HEK293 (cell line): ENCODE data around the gene PNKD.

Experiments
- CTCF ChIA-PET: fragments of 350-600 bp; formaldehyde crosslinking; extraction: SDS; loops from one replicate; lab custom pipeline; 2021; ENCODE audit warnings: antibody characterized with exemption; lab: Yijun Ruan, JAX
- POLR2A ChIA-PET: fragments of 300-600 bp; formaldehyde crosslinking; extraction: SDS; loops from one replicate; lab custom pipeline; 2020; ENCODE audit warnings: antibody characterized with exemption, inconsistent platforms; lab: Yijun Ruan, JAX
- H3K27ac ChIP-seq: fragments of 200-500 bp; sonication (Bioruptor generic); 2 replicates; pipeline ENCODE4 v1.5.1; 2014; ENCODE audit warnings: low read depth, low read length, control low read depth, inconsistent platforms; ENCODE audit errors: extremely low read depth
- H3K36me3 ChIP-seq, 2 experiments: fragments of 200-500 bp in 1 of 2; sonication (Bioruptor generic) in 1 of 2; 1 replicate in 1 of 2; 2 replicates in 1 of 2; pipeline ENCODE4 v1.5.1; 2014 to 2017; ENCODE audit warnings: inconsistent platforms in 2 of 2, low read length in 2 of 2; ENCODE audit not compliant: control insufficient read depth in 2 of 2, insufficient read depth in 1 of 2
- H3K4me1 ChIP-seq: fragments of 200-500 bp; sonication (Bioruptor generic); 2 replicates; pipeline ENCODE4 v1.5.1; 2014; ENCODE audit warnings: mild to moderate bottlenecking, low read length, inconsistent platforms; ENCODE audit not compliant: control insufficient read depth, insufficient read depth
- H3K4me3 ChIP-seq: 2 replicates; pipeline ENCODE4 v1.5.1; 2011; ENCODE audit warnings: low read depth, mild to moderate bottlenecking, control low read depth, low read length, moderate library complexity
- H3K9me3 ChIP-seq: fragments of 200-500 bp; sonication (Bioruptor generic); 2 replicates; pipeline ENCODE4 v1.5.1; 2014; ENCODE audit warnings: low read depth, low read length, inconsistent platforms; ENCODE audit not compliant: control insufficient read depth, insufficient read depth
- KLF17 ChIP-seq: fragments of 450-650 bp; formaldehyde crosslinking; IDR thresholded peaks from 2 replicates; pipeline ENCODE4 v1.5.1; 2016; ENCODE audit warnings: missing biosample characterization, missing genetic modification characterization
- KLF8 ChIP-seq: fragments of 450-650 bp; formaldehyde crosslinking; IDR thresholded peaks from 2 replicates; pipeline ENCODE4 v1.5.1; 2016; ENCODE audit warnings: missing biosample characterization, missing genetic modification characterization
- SCRT1 ChIP-seq: fragments of 450-650 bp; formaldehyde crosslinking; IDR thresholded peaks from 2 replicates; pipeline ENCODE4 v1.5.1; 2016; ENCODE audit warnings: missing biosample characterization, missing genetic modification characterization, borderline replicate concordance
- ZBTB17 ChIP-seq: fragments of 450-650 bp; formaldehyde crosslinking; IDR thresholded peaks from 2 replicates; pipeline ENCODE4 v1.5.1; 2016; ENCODE audit warnings: missing biosample characterization, missing genetic modification characterization
- ZBTB21 ChIP-seq: fragments of 450-650 bp; formaldehyde crosslinking; IDR thresholded peaks from 2 replicates; pipeline ENCODE4 v1.5.1; 2017; ENCODE audit warnings: missing biosample characterization, missing genetic modification characterization
- ZIC2 ChIP-seq: fragments of 450-650 bp; formaldehyde crosslinking; IDR thresholded peaks from 2 replicates; pipeline ENCODE4 v1.5.1; 2016; ENCODE audit warnings: missing biosample characterization, missing genetic modification characterization
- ZNF239 ChIP-seq: fragments of 450-650 bp; formaldehyde crosslinking; IDR thresholded peaks from 2 replicates; pipeline ENCODE4 v1.5.1; 2016; ENCODE audit warnings: missing biosample characterization, missing genetic modification characterization
- ZNF274 ChIP-seq, 2 experiments: fragments of 200-500 bp in 1 of 2; fragments of 450-650 bp in 1 of 2; sonication (Bioruptor generic) in 1 of 2; formaldehyde crosslinking in 1 of 2; IDR thresholded peaks; 2 replicates each; pipeline versions ENCODE4 v1.5.1 to v1.6.1; 2014 to 2016; ENCODE audit warnings: borderline replicate concordance in 1 of 2, inconsistent platforms in 1 of 2, low read length in 1 of 2, missing biosample characterization in 1 of 2, missing genetic modification characterization in 1 of 2
- ZNF354C ChIP-seq: fragments of 450-650 bp; formaldehyde crosslinking; IDR thresholded peaks from 2 replicates; pipeline ENCODE4 v1.5.1; 2016; ENCODE audit warnings: missing biosample characterization, missing genetic modification characterization, low read depth, borderline replicate concordance
- ZNF513 ChIP-seq: fragments of 450-650 bp; IDR thresholded peaks from 2 replicates; pipeline ENCODE4 v1.5.1; 2018; ENCODE audit warnings: missing biosample characterization, missing genetic modification characterization
- ZNF514 ChIP-seq: fragments of 450-650 bp; formaldehyde crosslinking; IDR thresholded peaks from 2 replicates; pipeline ENCODE4 v1.5.1; 2016; ENCODE audit warnings: missing biosample characterization, missing genetic modification characterization
- ZNF571 ChIP-seq: fragments of 450-650 bp; formaldehyde crosslinking; IDR thresholded peaks from 2 replicates; pipeline ENCODE4 v1.5.0; 2017; ENCODE audit warnings: missing biosample characterization, missing genetic modification characterization
- ZNF580 ChIP-seq: fragments of 450-650 bp; formaldehyde crosslinking; IDR thresholded peaks from 2 replicates; pipeline ENCODE4 v1.5.1; 2016; ENCODE audit warnings: missing biosample characterization, missing genetic modification characterization
- ZNF596 ChIP-seq: fragments of 450-650 bp; IDR thresholded peaks from 2 replicates; pipeline ENCODE4 v1.5.0; 2018; ENCODE audit warnings: missing biosample characterization, mild to moderate bottlenecking, missing genetic modification characterization, moderate library complexity
- ZNF645 ChIP-seq: fragments of 450-650 bp; formaldehyde crosslinking; IDR thresholded peaks from 2 replicates; pipeline ENCODE4; 2016; ENCODE audit warnings: missing biosample characterization, missing genetic modification characterization
- ZNF768 ChIP-seq: fragments of 450-650 bp; formaldehyde crosslinking; IDR thresholded peaks from 2 replicates; pipeline ENCODE4 v1.5.1; 2018; ENCODE audit warnings: missing biosample characterization, mild to moderate bottlenecking, missing genetic modification characterization
- ZSCAN16 ChIP-seq: fragments of 450-650 bp; formaldehyde crosslinking; IDR thresholded peaks from 2 replicates; pipeline ENCODE4 v1.5.1; 2016; ENCODE audit warnings: missing biosample characterization, missing genetic modification characterization
- ZSCAN4 ChIP-seq: fragments of 450-650 bp; formaldehyde crosslinking; IDR thresholded peaks from 2 replicates; pipeline ENCODE4 v1.5.1; 2017; ENCODE audit warnings: missing biosample characterization, missing genetic modification characterization
- TF ChIP-seq, protein P1 (sequence below): fragments of 450-650 bp; formaldehyde crosslinking; IDR thresholded peaks from 2 replicates; pipeline ENCODE4 v1.5.0; 2017; ENCODE audit warnings: missing biosample characterization, missing genetic modification characterization, borderline replicate concordance
- TF ChIP-seq, protein P2 (sequence below): fragments of 450-650 bp; formaldehyde crosslinking; IDR thresholded peaks from 2 replicates; pipeline ENCODE4 v1.5.1; 2016; ENCODE audit warnings: missing biosample characterization, missing genetic modification characterization

The PNKD gene

DNA sequence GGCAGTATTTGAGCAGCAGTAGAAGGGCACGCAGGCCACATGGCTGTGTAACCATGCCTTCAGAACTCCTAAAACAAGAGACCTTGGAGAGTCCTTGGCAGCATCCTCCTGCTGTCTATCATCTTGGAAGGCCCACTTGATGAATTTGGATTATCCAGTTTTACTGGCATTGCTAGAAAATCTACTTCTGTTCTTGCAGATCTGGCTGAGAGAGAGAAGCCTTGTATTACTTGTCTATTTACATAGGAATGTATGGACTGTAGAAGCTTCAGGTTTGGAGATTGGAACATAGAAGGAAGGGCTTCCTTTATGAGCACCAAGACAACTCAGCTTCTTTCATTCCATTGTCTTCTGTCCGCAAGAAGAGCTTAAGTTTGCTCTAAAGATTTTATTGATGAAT lies 25.7 kb upstream of the PNKD start:
- H3K4me3 ChIP-seq: no peak overlapping the region
- no peak overlapping the region for H3K27ac ChIP-seq
- no peak for TF ChIP-seq ZNF768
- TF ChIP-seq, protein P1, sequence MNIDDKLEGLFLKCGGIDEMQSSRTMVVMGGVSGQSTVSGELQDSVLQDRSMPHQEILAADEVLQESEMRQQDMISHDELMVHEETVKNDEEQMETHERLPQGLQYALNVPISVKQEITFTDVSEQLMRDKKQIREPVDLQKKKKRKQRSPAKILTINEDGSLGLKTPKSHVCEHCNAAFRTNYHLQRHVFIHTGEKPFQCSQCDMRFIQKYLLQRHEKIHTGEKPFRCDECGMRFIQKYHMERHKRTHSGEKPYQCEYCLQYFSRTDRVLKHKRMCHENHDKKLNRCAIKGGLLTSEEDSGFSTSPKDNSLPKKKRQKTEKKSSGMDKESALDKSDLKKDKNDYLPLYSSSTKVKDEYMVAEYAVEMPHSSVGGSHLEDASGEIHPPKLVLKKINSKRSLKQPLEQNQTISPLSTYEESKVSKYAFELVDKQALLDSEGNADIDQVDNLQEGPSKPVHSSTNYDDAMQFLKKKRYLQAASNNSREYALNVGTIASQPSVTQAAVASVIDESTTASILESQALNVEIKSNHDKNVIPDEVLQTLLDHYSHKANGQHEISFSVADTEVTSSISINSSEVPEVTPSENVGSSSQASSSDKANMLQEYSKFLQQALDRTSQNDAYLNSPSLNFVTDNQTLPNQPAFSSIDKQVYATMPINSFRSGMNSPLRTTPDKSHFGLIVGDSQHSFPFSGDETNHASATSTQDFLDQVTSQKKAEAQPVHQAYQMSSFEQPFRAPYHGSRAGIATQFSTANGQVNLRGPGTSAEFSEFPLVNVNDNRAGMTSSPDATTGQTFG: no peak
- TF ChIP-seq ZNF274 (IDR thresholded peaks at IDR 0.05; ENCODE audit: low read length): no peak
- TF ChIP-seq ZNF274 (tag by site-specific recombination; IDR thresholded peaks at IDR 0.05; ENCODE audit: borderline replicate concordance): no peak
- no peak for TF ChIP-seq ZNF514 (tag by site-specific recombination)
- TF ChIP-seq ZBTB21: no peak
- TF ChIP-seq ZSCAN16 (tag by site-specific recombination): no peak
- TF ChIP-seq ZNF596 (tag by site-specific recombination): no peak
- no peak for TF ChIP-seq SCRT1 (tag by site-specific recombination)
- TF ChIP-seq ZNF571: no peak
- no peak for TF ChIP-seq ZBTB17 (tag by site-specific recombination)
- TF ChIP-seq, protein P2, sequence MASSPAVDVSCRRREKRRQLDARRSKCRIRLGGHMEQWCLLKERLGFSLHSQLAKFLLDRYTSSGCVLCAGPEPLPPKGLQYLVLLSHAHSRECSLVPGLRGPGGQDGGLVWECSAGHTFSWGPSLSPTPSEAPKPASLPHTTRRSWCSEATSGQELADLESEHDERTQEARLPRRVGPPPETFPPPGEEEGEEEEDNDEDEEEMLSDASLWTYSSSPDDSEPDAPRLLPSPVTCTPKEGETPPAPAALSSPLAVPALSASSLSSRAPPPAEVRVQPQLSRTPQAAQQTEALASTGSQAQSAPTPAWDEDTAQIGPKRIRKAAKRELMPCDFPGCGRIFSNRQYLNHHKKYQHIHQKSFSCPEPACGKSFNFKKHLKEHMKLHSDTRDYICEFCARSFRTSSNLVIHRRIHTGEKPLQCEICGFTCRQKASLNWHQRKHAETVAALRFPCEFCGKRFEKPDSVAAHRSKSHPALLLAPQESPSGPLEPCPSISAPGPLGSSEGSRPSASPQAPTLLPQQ (tag by site-specific recombination): no peak
- TF ChIP-seq ZNF513: no peak
- no peaks in the 10 kb centered on the region for H3K9me3 ChIP-seq
- no peaks in the 10 kb centered on the region for H3K4me1 ChIP-seq
- ChIA-PET POLR2A (no interaction called here), CTCF (interaction anchor here (0.7 to 3.0 kb wide), 3 partner anchors 12 to 597 kb away, joined by 3 to 12 read pairs (median 7); no protein-coding TSS in a partner anchor)
- H3K36me3 ChIP-seq: peaks cover 74 to 100% of the 10 kb centered on the region in 2 experiments

- POLR2A ChIA-PET: no interaction called here
- no peaks in the 10 kb centered on the region for H3K4me1 ChIP-seq
- H3K36me3 ChIP-seq: peaks cover 73 to 100% of the 10 kb centered on the region in 2 experiments
- H3K4me3 ChIP-seq: no peak overlapping the region
- CTCF ChIA-PET: interaction anchor here (2.1 to 3.0 kb wide), 2 partner anchors 12 to 15 kb away, joined by 7 to 12 read pairs; no protein-coding TSS in a partner anchor
- H3K9me3 ChIP-seq: no peaks in the 10 kb centered on the region
- H3K27ac ChIP-seq: no peak overlapping the region
- TF ChIP-seq KLF17 (tag by site-specific recombination): no peak
- no peak for TF ChIP-seq ZNF645 (tag by site-specific recombination)
- no peak for TF ChIP-seq KLF8
- no peak for TF ChIP-seq ZNF239
- TF ChIP-seq ZSCAN4 (tag by site-specific recombination): no peak
- no peak for TF ChIP-seq ZNF580
- TF ChIP-seq ZNF354C: no peak
- peak; percentile 57 for TF ChIP-seq ZIC2 (tag by site-specific recombination)
Observed at GRCh38 chr2:218245214-218245613, 25.1 kb upstream of the PNKD start.
